Smooth muscle cell (in vitro differentiated cells): ENCODE measurements around the gene TPM2. TPM values are rescaled to one million over a fixed set of nuclear protein-coding genes. Genes with fewer than 3 reads are reported as not detected.

Experiments
- DNase-seq: peaks from one replicate; lab custom pipeline; 2025; ENCODE audit not compliant: unreplicated experiment; lab: John Stamatoyannopoulos, UW
- H2AFZ ChIP-seq: fragments of 200-600 bp; sonication (generic); 2 replicates; pipeline ENCODE4 v1.6.0; 2016; ENCODE audit warnings: antibody characterized with exemption, low read depth, mild to moderate bottlenecking
- H3F3A ChIP-seq: fragments of 200-600 bp; sonication (generic); 2 replicates; pipeline ENCODE4 v1.6.0; 2017; ENCODE audit warnings: antibody characterized with exemption, low read depth
- H3K27ac ChIP-seq: fragments of 200-600 bp; sonication (generic); 2 replicates; pipeline ENCODE4 v1.5.1; 2016; ENCODE audit warnings: low read depth, mild to moderate bottlenecking
- H3K27me3 ChIP-seq: fragments of 200-600 bp; sonication (generic); 2 replicates; pipeline ENCODE4 v1.6.1; 2016; ENCODE audit warnings: low read depth, mild to moderate bottlenecking
- H3K36me3 ChIP-seq: fragments of 200-600 bp; sonication (generic); 2 replicates; pipeline ENCODE4 v1.5.1; 2016; ENCODE audit warnings: low read depth
- H3K4me1 ChIP-seq: fragments of 200-600 bp; sonication (generic); 2 replicates; pipeline ENCODE4 v1.5.1; 2016; ENCODE audit warnings: low read depth
- H3K4me2 ChIP-seq: fragments of 200-600 bp; sonication (generic); 2 replicates; pipeline ENCODE4 v1.6.0; 2016; ENCODE audit warnings: mild to moderate bottlenecking
- H3K4me3 ChIP-seq: fragments of 200-600 bp; sonication (generic); 2 replicates; pipeline ENCODE4 v1.5.1; 2016; ENCODE audit warnings: mild to moderate bottlenecking
- H3K79me2 ChIP-seq: fragments of 200-600 bp; sonication (generic); 2 replicates; pipeline ENCODE4 v1.6.0; 2016; ENCODE audit warnings: low read depth, mild to moderate bottlenecking
- H3K9ac ChIP-seq: fragments of 200-600 bp; sonication (generic); 2 replicates; pipeline ENCODE4 v1.6.0; 2016; ENCODE audit warnings: low read depth
- H3K9me3 ChIP-seq: fragments of 200-600 bp; sonication (generic); replicated peaks from 2 replicates; pipeline ENCODE4 v1.5.1; 2016; ENCODE audit warnings: low read depth
- H4K20me1 ChIP-seq: fragments of 200-600 bp; sonication (generic); 2 replicates; pipeline ENCODE4 v1.6.0; 2016; ENCODE audit warnings: low read depth
- WGBS: methylation state at CpG from one replicate; pipeline ENCODE4 v1.1.7; 2016; ENCODE audit warnings: low lambda C conversion rate; 5-methylcytosine and 5-hydroxymethylcytosine counted together
- polyA plus RNA-seq: library from polyadenylated mRNA; unstranded; fragments of >200 nt; fragmentation: Nextera tagmentation; extraction: Ambion mirVana; gene quantifications from 2 replicates; pipeline ENCODE4 v1.2.1, GENCODE V29; 2016
- total RNA-seq: library from RNA; depleted of rRNA; stranded (reverse); fragments of >200 nt; gene quantifications from 2 replicates; pipeline ENCODE4 v1.2.3, GENCODE V29; 2014
- TF ChIP-seq, protein P1 (sequence below): fragments of 200-600 bp; sonication (generic); IDR thresholded peaks from 2 replicates; pipeline ENCODE4 v1.5.1; 2017; ENCODE audit warnings: borderline replicate concordance, mild to moderate bottlenecking, antibody characterized with exemption; ENCODE audit not compliant: insufficient read depth, poor library complexity, severe bottlenecking

Gene TPM2
- total and polyA plus RNA-seq, 2 experiments from 2014 or later = 925 to 2,131 TPM

DNA sequence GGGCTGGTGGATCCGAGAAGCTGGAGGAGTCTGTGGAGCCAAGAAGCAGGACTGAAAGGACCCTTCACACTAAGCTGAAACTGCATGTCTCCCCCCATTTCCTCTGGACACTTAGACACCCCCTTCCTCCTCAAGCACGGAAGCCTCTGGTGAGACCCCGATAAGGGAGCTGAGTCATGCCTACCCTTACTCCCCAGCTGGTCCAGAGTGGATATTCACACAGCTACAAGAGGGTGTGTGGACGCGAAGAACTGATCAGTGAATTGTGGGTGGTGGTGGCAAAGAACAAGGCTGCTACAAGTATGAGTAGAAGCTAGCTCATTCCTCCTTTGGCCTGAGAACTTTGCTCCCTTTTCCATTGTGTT, 37.9 kb upstream of the TPM2 start:
- H3K27ac ChIP-seq = peak overlapping the region; percentile 94
- peak overlapping the region; percentile 83 for H3K4me3 ChIP-seq
- no peaks in the 10 kb centered on the region for H3K36me3 ChIP-seq
- DNase-seq = no peak
- H3K4me1 ChIP-seq = peaks cover 40% of the 10 kb centered on the region
- peaks cover 62% of the 10 kb centered on the region for H4K20me1 ChIP-seq
- H3K4me2 ChIP-seq = peak overlapping the region; percentile 92
- no peaks in the 10 kb centered on the region for H3K9me3 ChIP-seq
- H2AFZ ChIP-seq = no peak overlapping the region
- no peaks in the 10 kb centered on the region for H3K27me3 ChIP-seq
- peaks cover 76% of the 10 kb centered on the region for H3K79me2 ChIP-seq
- peaks cover 12% of the 10 kb centered on the region for H3F3A ChIP-seq
- H3K9ac ChIP-seq = peak overlapping the region; percentile 16
- TF ChIP-seq, protein P1, sequence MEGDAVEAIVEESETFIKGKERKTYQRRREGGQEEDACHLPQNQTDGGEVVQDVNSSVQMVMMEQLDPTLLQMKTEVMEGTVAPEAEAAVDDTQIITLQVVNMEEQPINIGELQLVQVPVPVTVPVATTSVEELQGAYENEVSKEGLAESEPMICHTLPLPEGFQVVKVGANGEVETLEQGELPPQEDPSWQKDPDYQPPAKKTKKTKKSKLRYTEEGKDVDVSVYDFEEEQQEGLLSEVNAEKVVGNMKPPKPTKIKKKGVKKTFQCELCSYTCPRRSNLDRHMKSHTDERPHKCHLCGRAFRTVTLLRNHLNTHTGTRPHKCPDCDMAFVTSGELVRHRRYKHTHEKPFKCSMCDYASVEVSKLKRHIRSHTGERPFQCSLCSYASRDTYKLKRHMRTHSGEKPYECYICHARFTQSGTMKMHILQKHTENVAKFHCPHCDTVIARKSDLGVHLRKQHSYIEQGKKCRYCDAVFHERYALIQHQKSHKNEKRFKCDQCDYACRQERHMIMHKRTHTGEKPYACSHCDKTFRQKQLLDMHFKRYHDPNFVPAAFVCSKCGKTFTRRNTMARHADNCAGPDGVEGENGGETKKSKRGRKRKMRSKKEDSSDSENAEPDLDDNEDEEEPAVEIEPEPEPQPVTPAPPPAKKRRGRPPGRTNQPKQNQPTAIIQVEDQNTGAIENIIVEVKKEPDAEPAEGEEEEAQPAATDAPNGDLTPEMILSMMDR = no peak
- WGBS = 9% methylated on average over 5 of the region's 5 CpGs

DNA sequence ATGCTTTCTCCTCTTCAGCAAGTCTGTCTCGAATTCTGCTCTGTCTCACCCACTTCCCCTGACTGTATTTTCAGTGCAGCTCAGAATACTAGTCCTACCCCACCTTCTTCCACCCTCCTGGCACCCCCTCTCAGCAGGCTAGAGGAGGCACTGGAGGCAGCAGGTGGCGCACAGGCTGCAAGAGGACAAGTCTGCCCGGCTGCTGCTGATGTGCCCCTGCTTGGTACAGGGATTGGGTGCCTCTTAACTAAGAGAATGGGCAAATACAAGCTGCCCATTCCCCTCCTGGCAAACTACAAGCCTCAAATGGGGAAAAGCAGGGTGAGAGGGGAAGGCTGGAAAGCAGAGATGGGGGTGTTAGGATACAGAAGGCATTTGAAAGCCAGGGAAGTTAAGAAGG, 37.2 kb upstream of the TPM2 start:
- Histone ChIP-seq H3K27me3 (no peaks in the 10 kb centered on the region), H2AFZ (no peak overlapping the region), H3K4me2 (peak overlapping the region; percentile 92), H3K9ac (peak overlapping the region; percentile 16), H3K27ac (peak overlapping the region; percentile 94), H3K79me2 (peaks cover 76% of the 10 kb centered on the region), H3K4me3 (no peak overlapping the region), H3F3A (peaks cover 12% of the 10 kb centered on the region), H3K9me3 (no peaks in the 10 kb centered on the region), H4K20me1 (peaks cover 62% of the 10 kb centered on the region), H3K36me3 (no peaks in the 10 kb centered on the region), H3K4me1 (peaks cover 40% of the 10 kb centered on the region)
- DNase-seq = no peak
- TF ChIP-seq, protein P1 = no peak
- 63% methylated on average over 3 of the region's 3 CpGs for WGBS

DNA sequence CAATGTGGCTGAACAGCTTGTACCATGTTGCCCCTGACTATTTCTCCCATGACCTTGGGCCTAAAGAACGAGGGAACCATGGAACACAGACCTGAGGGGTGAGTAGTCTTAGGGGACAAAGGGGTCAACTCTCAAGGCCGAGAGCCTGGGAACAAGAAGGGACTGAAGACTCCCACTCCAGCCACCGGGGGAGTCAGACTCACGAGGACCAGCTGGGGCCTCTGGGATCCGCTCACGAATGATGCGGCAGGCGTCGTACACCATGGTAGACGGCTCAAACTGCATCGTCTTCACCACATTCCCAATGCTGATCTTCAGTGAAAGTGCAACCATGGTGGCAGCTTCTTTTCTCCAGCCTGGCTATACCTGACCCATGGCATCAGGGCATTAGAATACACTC, 35.6 kb upstream of the TPM2 start:
- Histone ChIP-seq H3K4me3 (no peak overlapping the region), H3K4me2 (no peak overlapping the region), H3K36me3 (peaks cover 14% of the 10 kb centered on the region), H3K9me3 (no peaks in the 10 kb centered on the region), H3K27ac (no peak overlapping the region), H3K9ac (no peak overlapping the region), H3K79me2 (peaks cover 71% of the 10 kb centered on the region), H3K4me1 (peaks cover 30% of the 10 kb centered on the region), H4K20me1 (peaks cover 53% of the 10 kb centered on the region), H2AFZ (no peak overlapping the region), H3K27me3 (no peaks in the 10 kb centered on the region), H3F3A (peaks cover 12% of the 10 kb centered on the region)
- TF ChIP-seq, protein P1 = no peak
- WGBS = 99% methylated on average over 11 of the region's 11 CpGs
- DNase-seq = no peak

DNA sequence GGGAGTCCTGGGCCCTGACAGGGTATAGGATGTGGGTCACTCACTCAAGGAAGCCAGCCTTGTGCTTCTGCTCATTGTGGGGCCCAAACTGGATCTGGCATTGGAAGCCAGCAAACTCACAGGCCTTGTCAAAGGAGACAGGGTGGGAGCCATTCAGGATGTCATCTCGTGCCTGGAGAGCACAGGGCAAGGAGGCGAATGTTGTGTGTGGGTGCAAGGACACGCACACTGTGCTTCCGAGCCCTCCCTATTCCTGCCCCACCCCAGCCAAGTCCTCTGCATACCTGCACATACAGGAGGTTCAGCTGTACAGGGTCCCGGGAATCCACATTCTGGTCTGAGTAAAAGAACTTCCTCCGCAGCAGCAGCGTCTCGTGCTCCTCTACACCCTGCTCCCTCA, 34.2 kb upstream of the TPM2 start:
- no peak overlapping the region for H3K4me3 ChIP-seq
- no peak overlapping the region for H3K27ac ChIP-seq
- H4K20me1 ChIP-seq = peaks cover 46% of the 10 kb centered on the region
- H2AFZ ChIP-seq = no peak overlapping the region
- H3K36me3 ChIP-seq = peaks cover 17% of the 10 kb centered on the region
- no peak for DNase-seq
- H3K9me3 ChIP-seq = no peaks in the 10 kb centered on the region
- H3F3A ChIP-seq = peaks cover 6% of the 10 kb centered on the region
- TF ChIP-seq, protein P1 = no peak
- H3K27me3 ChIP-seq = no peaks in the 10 kb centered on the region
- no peak overlapping the region for H3K4me2 ChIP-seq
- H3K4me1 ChIP-seq = peaks cover 21% of the 10 kb centered on the region
- WGBS = 96% methylated on average over 8 of the region's 8 CpGs
- no peak overlapping the region for H3K9ac ChIP-seq
- peaks cover 58% of the 10 kb centered on the region for H3K79me2 ChIP-seq
